Glomerular visceral epithelial cell (primary cell): Measurements from ENCODE around the gene RTN4.
"Not testable (repeated sequence)": the region's sequence is repeated elsewhere in the genome, so short reads cannot be mapped to it uniquely, and the experiment has no call there.

ENCODE experiments used
- DNase-seq: peaks from one replicate; pipeline ENCODE4 v3.0.0-alpha.2; 2016; ENCODE audit errors: extremely low spot score

The RTN4 gene, protein sequence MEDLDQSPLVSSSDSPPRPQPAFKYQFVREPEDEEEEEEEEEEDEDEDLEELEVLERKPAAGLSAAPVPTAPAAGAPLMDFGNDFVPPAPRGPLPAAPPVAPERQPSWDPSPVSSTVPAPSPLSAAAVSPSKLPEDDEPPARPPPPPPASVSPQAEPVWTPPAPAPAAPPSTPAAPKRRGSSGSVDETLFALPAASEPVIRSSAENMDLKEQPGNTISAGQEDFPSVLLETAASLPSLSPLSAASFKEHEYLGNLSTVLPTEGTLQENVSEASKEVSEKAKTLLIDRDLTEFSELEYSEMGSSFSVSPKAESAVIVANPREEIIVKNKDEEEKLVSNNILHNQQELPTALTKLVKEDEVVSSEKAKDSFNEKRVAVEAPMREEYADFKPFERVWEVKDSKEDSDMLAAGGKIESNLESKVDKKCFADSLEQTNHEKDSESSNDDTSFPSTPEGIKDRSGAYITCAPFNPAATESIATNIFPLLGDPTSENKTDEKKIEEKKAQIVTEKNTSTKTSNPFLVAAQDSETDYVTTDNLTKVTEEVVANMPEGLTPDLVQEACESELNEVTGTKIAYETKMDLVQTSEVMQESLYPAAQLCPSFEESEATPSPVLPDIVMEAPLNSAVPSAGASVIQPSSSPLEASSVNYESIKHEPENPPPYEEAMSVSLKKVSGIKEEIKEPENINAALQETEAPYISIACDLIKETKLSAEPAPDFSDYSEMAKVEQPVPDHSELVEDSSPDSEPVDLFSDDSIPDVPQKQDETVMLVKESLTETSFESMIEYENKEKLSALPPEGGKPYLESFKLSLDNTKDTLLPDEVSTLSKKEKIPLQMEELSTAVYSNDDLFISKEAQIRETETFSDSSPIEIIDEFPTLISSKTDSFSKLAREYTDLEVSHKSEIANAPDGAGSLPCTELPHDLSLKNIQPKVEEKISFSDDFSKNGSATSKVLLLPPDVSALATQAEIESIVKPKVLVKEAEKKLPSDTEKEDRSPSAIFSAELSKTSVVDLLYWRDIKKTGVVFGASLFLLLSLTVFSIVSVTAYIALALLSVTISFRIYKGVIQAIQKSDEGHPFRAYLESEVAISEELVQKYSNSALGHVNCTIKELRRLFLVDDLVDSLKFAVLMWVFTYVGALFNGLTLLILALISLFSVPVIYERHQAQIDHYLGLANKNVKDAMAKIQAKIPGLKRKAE

DNA sequence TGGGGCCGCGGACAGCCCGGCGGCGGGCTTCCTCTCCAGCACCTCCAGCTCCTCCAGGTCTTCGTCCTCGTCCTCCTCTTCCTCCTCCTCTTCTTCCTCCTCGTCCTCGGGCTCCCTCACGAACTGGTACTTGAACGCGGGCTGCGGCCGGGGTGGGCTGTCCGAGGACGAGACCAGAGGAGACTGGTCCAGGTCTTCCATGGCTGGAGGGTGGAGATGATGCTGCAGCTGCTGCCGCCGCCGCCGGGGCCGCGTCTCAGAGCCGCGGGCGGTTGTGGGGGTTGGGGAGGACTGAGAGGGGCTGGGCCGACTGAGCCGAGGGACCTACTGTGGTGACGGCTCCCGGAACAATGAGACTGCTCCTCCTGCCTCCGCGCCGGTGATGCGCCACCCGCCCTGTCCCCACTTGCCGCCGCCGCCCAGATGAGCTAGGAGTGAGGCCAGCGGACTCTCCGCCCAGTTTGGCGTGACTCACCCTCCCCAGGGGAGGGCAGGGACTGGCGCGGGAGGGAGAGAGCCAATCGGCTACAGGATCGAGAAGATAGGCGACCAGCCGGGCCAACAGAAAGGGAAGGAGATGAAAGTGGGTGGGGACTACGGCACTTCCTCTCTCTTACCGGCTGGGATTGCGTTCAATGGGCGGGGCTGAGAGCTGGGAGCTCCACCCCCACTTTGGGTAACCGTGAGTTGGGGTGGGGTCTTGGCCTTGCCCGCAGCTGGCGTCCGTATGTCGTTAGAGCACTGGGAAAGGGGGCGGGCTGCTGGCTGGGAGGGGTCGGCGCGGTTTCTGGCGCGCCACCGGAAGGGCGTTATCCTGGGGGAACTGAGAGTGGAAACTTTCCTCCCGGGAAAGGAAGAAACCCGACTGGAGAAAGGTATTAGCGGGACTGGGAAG is at the start of gene RTN4:
Gene RTN4 (minus strand): TSS at position 352 of the 895 bp plus-strand sequence. CDS start 151 bp downstream, at position 201.
- peak; percentile 99 for DNase-seq

DNA sequence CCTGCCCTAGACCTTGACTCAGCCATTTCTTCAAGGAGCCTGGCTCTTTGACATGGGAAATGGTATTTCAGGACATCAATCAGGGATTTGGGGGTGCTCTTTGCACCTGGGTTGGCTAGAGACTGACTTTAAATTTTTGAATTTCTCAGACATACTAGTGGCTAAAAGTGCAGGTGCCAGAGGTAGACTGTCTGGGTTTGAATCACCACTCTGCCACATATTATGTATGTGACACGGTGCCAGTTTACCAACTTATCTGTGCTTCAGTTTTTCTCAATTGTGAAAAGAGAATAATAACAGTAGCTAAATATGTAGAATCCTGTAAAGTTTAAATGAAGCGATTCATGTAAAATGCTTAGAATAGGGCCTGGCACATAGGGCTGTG is 49.2 kb upstream of the RTN4 start:
- no peak for DNase-seq

DNA sequence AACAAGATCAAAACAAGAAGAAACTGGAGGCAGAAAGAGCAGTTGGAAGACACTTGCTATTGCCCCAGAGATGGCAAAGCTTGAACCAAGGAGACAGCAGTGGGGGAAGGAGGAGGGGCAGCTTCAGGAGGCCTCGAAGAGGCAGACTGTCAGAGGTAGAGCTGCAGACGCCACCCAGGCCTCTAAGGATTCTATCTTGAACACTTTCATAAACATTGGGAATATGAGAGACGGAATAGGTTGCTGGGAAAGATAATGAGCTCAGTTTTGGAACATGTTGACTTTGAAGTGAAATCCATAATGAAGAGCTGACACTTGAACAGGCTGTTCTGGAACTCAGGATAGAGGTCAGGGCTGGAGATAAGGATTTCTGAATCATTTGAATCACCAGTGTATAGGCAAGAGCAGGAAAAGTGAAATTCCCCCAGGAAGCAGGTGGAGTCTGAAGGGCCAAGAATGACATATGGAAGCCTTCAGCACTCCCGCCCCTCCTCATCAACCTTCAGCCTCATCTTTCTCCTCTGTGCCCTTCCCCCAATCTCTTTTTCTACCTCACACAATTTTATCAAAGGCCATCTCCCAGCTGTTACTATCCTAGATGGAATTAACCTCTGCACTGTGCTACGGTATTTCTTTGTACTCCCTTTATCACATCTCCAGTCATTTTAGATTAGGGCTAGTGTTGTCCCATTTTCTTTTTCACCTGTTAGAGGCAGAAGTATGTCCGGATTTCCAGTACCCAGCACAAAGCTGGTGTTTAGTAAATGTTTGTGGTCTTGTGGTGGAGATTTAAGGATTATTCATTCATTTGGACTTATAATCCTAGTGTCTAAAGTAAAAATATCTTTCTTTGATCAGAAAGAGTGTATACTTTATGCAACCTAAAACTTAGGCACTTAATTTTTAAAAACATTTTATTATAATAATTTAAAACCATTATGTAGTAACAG is 47.5 kb upstream of the RTN4 start:
- no peak for DNase-seq

DNA sequence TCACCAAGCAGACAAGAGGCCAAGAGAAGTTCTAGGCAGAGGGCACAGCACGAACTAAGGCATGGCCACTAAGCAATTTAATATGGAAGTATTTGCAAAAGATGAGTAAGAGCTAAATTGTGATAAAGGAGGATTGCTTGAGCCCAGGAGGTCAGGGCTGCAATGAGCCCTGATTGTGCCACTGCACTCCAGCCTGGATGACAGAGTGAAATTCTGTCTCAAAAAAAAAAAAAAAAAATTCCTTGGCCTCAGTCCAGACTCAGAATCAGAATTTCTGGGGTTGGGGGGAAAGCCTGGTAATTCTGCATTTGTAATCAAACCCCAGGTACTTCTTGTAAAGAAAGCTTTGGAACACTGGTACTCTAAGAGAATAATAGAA is 46.8 kb upstream of the RTN4 start:
- DNase-seq: no peak

DNA sequence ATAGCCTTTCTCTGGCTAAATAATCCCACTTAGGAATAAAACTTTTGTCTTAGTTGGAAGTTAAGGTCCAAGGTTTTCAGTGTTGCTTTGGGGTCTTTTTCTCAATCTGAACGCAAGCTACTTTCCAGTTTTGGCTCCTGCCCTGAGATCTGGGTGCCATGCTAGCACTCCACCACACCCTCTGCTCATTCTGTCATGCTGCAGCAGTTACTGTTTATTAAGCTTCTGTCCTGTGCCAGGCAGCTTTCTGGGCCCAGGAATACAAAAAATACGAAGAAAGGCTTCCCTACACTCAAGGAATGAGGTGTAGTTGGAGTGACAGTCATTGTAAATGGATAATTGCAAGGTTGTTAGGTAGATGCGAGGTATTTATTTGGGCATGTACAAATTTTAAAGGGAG is 46.3 kb upstream of the RTN4 start:
- DNase-seq: no peak

DNA sequence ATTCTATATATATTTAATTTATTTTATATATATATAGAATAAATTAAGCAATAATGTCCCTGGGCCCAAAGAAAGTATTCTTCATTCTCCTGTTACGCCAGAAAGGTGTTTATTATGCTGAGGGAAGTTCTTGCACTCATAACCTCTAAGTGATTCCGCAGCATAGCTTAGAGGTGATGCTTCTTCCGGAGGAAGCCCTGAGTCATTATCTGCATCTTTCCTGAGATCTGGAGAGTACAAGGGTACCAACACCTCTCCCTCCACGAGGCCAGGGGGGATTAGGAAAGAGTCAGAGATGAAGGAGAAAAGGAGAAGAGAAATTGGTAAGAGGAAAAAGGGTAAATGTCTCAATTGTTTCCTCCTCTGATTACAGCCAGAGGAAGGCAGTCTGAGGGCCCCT is 43.1 kb upstream of the RTN4 start:
- peak; percentile 42 for DNase-seq

DNA sequence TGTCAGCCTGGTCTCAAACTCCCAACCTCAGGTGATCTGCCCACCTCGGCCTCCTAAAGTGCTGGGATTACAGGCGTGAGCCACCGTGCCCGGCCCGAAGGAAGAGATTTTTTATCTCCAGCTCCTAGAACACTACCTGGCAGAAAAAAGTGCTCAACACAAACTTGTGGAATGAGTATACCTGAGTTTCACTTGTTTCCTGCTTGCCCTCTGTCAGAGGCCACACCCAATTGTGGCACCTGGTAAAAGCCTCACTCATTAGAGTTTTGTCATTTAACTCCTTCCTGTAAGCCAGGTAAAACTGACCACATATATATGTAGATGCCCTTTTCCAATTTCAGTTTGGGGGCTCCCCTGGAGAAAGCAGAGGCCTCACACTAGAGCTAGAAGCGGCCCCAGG is 42.2 kb upstream of the RTN4 start:
- DNase-seq: no peak

DNA sequence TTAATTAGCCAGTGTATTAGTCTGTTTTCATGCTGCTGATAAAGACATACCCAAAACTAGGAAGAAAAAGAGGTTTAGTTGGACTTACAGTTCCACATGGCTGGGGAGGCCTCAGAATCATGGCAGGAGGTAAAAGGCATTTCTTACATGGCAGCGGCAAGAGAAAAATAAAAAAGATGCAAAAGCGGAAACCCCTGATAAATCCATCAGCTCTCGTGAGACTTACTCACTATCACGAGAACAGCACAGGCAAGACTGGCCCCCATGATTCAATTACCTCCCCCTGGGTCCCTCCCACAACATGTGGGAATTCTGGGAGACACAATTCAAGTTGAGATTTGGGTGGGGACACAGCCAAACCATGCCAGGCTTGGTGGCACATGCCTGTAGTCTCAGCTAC is 41.4 kb upstream of the RTN4 start:
- DNase-seq: not testable (repeated sequence)

DNA sequence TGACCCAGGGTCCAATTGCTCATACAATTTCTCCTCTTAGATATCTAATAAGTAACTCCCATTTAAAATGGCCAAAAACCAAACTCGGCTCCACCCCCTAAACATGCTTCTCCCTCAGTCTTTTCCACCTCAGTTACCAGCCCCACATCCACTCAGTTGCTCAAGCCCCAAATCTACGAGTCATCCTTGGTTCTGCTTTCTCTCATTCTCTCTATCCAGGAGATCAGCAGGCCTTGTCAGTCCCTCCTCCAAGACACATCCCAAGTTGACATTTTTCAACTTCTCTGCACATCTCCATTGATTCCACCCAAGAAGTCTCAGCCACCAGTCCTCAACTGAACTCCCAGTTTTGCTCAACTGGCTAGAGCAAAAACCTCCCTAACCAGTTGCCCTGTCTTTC is 40.5 kb upstream of the RTN4 start:
- peak; percentile 31 for DNase-seq

DNA sequence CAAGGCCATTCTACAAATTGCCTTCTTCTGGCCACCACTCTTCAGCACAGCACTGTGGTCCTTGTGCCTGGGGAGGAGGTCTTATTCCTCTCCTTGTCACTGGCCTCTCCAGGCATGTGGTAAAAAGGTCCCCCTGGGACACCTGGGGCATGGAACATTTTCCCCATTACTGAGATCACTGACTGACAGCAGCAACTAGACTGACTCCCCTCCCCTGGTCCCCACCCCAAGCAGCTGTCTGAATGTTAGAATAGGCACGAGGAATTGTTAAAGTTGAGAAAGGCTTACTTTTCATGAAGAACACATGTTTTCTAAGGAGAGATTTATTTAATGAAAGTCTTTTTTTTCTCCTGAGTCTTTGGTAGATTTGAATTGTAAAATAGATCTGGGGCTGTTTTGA is 39.5 kb upstream of the RTN4 start:
- DNase-seq: no peak

DNA sequence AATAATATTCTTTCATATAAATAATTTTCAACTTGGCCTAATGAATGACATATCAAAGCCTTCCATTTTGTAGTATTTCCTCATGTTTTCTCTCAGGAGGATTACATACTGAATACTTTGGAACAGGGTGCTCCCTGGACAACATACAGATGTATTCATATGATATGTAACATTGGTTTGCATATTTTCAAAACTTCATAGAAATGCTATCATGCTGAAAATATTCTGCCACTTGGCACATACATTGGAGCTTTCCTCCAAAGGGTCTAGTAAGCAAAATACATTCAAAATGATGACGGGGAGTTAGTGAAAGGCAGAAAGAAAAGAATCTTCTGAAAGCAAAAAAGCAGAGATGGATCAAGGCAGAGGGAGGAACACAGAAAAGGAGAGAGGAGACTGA is 38.1 kb upstream of the RTN4 start:
- DNase-seq: no peak

DNA sequence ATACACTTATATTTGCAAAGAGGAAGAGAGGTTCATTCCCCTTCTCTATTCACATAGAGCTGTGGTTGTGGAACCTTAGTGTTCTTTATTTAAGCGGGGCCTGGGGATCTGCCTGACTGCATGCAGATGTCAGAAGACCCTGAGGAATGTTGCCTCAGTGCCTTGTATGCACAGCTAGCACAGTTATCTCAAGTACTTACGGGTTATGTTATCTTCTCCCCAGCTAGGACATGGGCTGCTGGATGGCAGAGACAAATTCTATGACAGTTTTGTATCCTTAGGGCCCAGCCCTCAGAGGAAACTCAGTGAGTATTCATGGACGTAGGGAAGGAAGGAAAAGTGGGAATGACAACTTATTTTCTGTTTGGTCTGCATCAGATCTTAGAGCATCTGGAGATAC is 37.7 kb upstream of the RTN4 start:
- DNase-seq: no peak

DNA sequence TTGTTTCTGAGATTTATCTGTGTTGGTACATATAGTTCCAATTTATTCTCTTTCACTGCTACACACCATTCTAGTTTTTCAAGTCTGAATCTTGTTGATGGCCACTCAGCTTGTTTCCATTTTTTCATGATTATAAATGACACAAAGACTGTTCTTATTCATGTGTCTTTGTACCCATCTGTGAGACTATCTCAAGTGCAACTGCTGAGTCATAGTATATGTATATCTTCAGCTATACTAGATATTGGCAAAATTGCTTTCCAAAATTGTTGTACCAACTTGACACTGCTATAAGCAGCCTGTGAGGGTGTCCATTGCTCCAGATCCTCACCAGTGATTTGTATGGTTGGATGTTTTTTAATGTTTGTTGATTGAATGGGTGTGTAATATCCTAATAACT is 37.2 kb upstream of the RTN4 start:
- no peak for DNase-seq

DNA sequence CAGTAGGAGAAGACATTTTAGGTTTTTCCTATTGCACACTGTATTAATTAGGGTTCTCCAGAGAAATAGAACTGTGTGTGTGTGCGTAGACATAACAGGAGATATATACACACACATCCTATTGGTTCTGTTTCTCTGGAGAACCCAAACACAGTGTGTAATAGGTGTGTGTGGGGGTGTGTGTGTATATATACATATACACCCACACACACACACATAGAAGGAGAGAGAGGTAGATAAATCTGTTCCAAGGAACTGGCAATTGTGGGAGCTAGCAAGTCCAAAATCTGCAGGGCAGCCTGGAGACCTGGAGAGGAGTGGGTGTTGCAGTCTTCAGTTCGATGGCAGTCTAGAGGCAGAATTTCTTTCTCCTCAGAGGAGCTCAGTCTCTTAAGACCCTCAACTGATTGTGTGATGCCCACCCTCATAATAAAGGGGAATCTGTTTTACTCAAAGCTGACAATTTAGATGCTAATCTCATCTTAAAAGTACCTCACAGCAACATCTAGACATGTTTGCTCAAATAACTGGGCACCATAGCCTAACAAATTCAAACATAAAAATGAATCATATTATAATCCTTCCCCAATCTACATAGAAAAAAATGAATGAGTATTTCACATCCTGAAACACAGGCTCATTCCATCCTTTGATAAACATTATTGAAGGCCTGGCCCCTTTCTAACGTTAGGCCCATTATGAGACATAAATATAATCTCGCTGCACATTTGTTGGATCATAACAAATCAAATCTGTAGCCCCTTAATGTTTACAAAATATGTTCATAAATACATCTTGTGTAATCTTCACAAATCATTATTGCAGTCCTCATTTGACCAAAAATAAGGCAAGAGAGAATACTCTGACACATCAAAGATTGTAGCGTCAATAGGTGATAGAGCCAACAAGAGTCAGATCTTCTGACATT is 35.1 kb upstream of the RTN4 start:
- DNase-seq: no peak

DNA sequence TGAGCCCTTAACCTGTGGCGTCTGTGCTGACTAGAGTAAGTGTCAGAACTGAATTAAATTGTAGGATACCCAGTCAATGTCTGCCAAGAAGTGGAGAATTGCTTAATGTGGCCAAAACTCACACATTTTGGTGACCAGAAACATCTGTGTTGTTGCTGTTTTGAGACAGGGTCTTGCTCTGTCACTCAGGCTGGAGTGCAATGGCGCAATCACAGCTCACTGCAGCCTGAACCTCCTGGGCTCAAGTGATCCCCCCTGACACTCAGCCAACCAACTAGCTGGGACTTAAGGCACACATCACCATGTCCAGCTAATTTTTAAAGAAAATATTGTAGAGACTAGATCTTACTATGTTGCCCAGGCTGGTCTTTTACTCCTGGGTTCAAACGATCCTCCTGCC is 34.4 kb upstream of the RTN4 start:
- no peak for DNase-seq

DNA sequence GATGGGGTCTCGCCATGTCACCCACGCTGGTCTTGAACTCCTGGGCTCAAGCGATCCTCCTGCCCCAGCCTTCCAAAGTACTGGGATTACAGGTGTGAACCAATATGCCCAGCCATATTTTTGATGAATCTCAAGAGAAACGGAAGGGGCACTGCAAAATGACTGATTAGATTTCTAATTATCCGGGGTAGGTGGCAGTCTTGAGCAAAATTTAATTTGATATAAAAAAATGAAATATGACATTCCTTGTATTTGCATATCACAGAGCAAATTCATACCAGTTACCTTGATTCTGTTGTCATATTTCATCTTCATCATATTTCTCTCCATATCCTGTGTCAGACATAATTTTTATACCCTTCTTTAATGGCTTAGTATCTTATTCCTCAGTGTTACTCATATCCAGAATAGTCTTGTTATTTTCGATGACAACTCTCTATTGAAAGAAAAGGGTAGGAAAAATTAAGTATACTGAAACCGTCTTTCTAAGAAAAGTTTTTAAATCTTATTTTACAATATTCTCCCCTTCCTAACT is 30.0 kb upstream of the RTN4 start:
- no peak for DNase-seq

DNA sequence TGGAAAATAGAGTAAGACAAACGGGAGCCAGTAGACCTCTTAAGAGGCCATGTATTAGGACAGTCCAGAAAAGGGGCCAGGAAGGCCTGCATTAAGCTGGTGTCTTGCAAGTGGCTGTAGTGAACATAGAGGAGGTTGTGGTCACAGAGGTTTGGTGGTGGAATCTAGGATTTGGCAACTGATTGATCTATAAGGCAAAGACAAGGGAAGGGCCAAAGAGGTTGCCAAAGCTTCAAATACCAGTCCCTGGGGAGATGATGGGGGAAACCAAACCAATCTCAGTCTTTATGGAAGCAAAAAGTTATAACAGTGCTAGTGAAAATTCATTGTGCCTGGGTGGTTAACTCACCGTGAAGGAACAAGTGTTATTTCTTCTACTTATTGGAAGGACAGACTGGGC is 28.7 kb upstream of the RTN4 start:
- DNase-seq: no peak

DNA sequence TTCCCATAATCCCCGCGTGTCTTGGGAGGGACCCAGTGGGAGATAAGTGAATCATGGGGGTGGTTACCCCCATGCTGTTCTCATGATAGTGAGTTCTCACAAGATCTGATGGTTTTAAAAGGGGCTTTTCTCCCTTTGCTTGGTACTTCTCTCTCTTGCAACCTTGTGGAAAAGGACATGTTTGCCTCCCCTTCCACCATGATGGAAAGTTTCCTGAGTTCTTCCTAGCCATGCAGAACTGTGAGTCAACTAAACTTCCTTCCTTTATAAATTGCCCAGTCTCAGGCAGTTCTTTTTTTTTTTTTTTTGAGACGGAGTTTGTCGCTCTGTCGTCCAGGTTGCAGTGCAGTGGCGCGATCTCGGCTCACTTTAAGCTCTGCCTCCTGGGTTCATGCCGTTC is 26.5 kb upstream of the RTN4 start:
- no peak for DNase-seq

DNA sequence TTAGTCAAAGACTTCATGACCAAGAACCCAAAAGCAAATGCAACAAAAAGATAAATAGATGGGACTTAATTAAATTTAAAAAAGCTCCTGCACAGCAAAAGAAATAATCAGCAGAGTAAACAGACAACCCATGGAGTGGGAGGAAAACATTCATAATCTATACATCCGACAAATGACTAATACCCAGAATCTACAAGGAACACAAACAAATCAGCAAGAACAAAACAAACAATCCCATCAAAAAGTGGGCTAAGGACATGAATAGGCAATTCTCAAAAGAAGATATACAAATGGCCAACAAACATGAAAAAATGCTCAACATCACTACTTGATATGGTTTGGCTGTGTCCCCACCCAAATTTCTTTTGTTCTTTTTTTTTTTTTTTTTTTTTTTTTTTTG is 25.8 kb upstream of the RTN4 start:
- not testable (repeated sequence) for DNase-seq
